Endothelial cell of umbilical vein (primary cell): ENCODE data around the gene PSTK.

Source experiments
- FOS ChIP-seq: IDR thresholded peaks from 2 replicates; pipeline ENCODE4 v1.6.1; 2011; ENCODE audit warnings: mild to moderate bottlenecking, low read length, moderate library complexity, borderline replicate concordance; ENCODE audit not compliant: insufficient read depth
- POLR2A ChIP-seq: IDR thresholded peaks from 2 replicates; pipeline ENCODE4 v1.6.1; 2012; ENCODE audit warnings: low read depth, mild to moderate bottlenecking, control low read depth, low read length
- TF ChIP-seq, protein P1 (sequence below), 2 donors: IDR thresholded peaks; 1 replicate in 1 of 2; 2 replicates in 1 of 2; pipeline ENCODE4 v1.5.1; 2011; ENCODE audit warnings: low read length in 2 of 2, mild to moderate bottlenecking in 2 of 2, moderate library complexity in 2 of 2, control low read depth in 1 of 2, inconsistent platforms in 1 of 2, low read depth in 1 of 2; ENCODE audit not compliant: insufficient read depth in 1 of 2; ENCODE audit errors: extremely low read depth in 1 of 2

DNA sequence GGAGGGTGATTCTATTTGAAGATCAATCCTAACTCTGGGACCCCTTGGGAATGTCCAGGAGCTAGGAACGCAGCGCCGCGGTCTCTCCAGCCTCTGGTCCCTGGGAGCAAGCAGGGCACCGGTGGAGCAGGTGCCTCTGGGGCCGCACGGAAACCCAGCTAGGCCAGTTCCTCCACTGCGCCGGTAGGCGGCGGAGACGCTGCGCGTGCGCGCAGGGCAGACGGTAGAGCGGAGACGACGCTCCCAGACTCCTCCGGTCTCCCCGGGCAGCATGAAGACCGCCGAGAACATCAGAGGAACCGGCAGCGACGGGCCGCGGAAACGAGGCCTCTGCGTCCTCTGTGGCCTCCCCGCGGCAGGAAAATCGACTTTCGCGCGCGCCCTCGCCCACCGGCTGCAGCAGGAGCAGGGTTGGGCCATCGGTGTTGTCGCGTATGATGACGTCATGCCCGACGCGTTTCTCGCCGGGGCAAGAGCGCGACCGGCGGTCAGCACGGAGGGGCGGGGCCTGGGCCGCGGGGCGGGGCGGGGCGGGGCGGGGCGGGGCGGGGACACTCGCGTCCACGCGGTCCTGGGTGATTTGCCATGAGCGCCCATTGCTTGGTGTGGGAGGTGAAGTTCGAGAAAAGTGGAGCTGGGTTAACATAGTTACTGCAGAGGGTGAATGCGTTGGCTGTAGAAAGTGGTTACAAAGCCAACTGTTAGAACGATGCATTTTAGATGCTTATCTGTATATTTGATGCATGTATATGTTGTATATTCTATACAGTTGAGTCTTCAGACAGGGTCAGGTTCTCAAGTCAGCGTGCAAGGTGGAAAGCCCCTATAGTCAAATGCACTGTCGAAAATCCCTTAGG is at the start of gene PSTK:
- TF ChIP-seq, protein P1, sequence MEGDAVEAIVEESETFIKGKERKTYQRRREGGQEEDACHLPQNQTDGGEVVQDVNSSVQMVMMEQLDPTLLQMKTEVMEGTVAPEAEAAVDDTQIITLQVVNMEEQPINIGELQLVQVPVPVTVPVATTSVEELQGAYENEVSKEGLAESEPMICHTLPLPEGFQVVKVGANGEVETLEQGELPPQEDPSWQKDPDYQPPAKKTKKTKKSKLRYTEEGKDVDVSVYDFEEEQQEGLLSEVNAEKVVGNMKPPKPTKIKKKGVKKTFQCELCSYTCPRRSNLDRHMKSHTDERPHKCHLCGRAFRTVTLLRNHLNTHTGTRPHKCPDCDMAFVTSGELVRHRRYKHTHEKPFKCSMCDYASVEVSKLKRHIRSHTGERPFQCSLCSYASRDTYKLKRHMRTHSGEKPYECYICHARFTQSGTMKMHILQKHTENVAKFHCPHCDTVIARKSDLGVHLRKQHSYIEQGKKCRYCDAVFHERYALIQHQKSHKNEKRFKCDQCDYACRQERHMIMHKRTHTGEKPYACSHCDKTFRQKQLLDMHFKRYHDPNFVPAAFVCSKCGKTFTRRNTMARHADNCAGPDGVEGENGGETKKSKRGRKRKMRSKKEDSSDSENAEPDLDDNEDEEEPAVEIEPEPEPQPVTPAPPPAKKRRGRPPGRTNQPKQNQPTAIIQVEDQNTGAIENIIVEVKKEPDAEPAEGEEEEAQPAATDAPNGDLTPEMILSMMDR (IDR thresholded peaks at IDR 0.05; ENCODE audit: extremely low read depth in 1 of 2, insufficient read depth in 1 of 2, low read depth in 1 of 2, low read length in 2 of 2), result peak; percentile 84 to 97
- TF ChIP-seq FOS (no peak), POLR2A (peak; percentile 56)
